PC-3 (cell line): ENCODE results near the gene CLIC4. TPM values are rescaled to one million over a fixed set of nuclear protein-coding genes. Genes with fewer than 3 reads are reported as not detected.

Source experiments
- ATAC-seq: fragments of 200-7000 bp; cut with Tn5 transposase; 2 replicates; pipeline ENCODE4 v1.9.1; 2020; ENCODE audit warnings: mild to moderate bottlenecking, moderate library complexity
- BruUV-seq: library from RNA; stranded (reverse); fragments of 400-500 nt; replicated peaks from 2 replicates; lab custom pipeline; 2021; lab: Mats Ljungman, UMichigan
- CTCF ChIA-PET: fragments of 300-600 bp; sonication (Branson Sonifier 250); formaldehyde crosslinking; loops from one replicate; lab custom pipeline; 2022; ENCODE audit warnings: antibody characterized with exemption; lab: Charles Lee
- POLR2A ChIA-PET: fragments of 300-600 bp; sonication (Branson Sonifier 250); formaldehyde crosslinking; loops from one replicate; lab custom pipeline; 2022; ENCODE audit warnings: antibody characterized with exemption; ENCODE audit not compliant: unreplicated experiment; lab: Charles Lee
- DNase-seq: peaks from one replicate; pipeline ENCODE4 v3.0.0-alpha.2; 2015
- H2AFZ ChIP-seq: fragments of 300-600 bp; sonication (generic); 2 replicates; pipeline ENCODE4 v1.6.0; 2016; ENCODE audit warnings: antibody characterized with exemption, low read length
- H3F3A ChIP-seq: fragments of 300-600 bp; sonication (generic); one replicate; pipeline ENCODE4 v1.6.0; 2017; ENCODE audit warnings: antibody characterized with exemption, low read length, control low read depth, mild to moderate bottlenecking; ENCODE audit not compliant: unreplicated experiment
- H3K27ac ChIP-seq: fragments of 300-600 bp; sonication (generic); 2 replicates; pipeline ENCODE4 v1.5.1; 2016; ENCODE audit warnings: mild to moderate bottlenecking, low read length
- H3K27me3 ChIP-seq: fragments of 300-600 bp; sonication (generic); 2 replicates; pipeline ENCODE4 v1.6.1; 2016; ENCODE audit warnings: low read length, mixed read lengths
- H3K36me3 ChIP-seq: fragments of 300-600 bp; sonication (generic); 2 replicates; pipeline ENCODE4 v1.6.1; 2016; ENCODE audit warnings: low read depth, mixed run types, low read length, mixed read lengths
- H3K4me1 ChIP-seq: fragments of 300-600 bp; sonication (generic); 2 replicates; pipeline ENCODE4 v1.5.1; 2016; ENCODE audit warnings: low read length; ENCODE audit not compliant: insufficient read depth
- H3K4me2 ChIP-seq: fragments of 300-600 bp; sonication (generic); 2 replicates; pipeline ENCODE4 v1.6.0; 2016; ENCODE audit warnings: low read length
- H3K4me3 ChIP-seq: fragments of 300-600 bp; sonication (generic); 2 replicates; pipeline ENCODE4 v1.5.1; 2016; ENCODE audit warnings: mild to moderate bottlenecking, low read length, mixed read lengths
- H3K79me2 ChIP-seq: fragments of 300-600 bp; sonication (generic); 2 replicates; pipeline ENCODE4 v1.6.1; 2017; ENCODE audit warnings: low read length, mixed read lengths
- H3K9ac ChIP-seq: fragments of 300-600 bp; sonication (generic); 2 replicates; pipeline ENCODE4 v1.6.0; 2016; ENCODE audit warnings: mild to moderate bottlenecking, low read length
- H3K9me2 ChIP-seq: fragments of 300-600 bp; sonication (generic); replicated peaks from 2 replicates; pipeline ENCODE4 v1.6.1; 2016; ENCODE audit warnings: mixed run types, low read length, mixed read lengths
- H3K9me3 ChIP-seq: fragments of 300-600 bp; sonication (generic); 2 replicates; pipeline ENCODE4 v1.6.1; 2016; ENCODE audit warnings: low read length, mixed read lengths
- H4K20me1 ChIP-seq: fragments of 300-600 bp; sonication (generic); 2 replicates; pipeline ENCODE4 v1.6.1; 2016; ENCODE audit warnings: low read length, mixed read lengths
- CTCF ChIP-seq: fragments of 300-600 bp; sonication (generic); conservative IDR thresholded peaks from 2 replicates; pipeline ENCODE4 v1.5.1; 2017; ENCODE audit warnings: antibody characterized with exemption, low read depth, mild to moderate bottlenecking, low read length
- EZH2 ChIP-seq: fragments of 300-600 bp; sonication (generic); IDR thresholded peaks from one replicate; pipeline ENCODE4 v1.6.1; 2017; ENCODE audit warnings: antibody characterized with exemption, mild to moderate bottlenecking, low read length; ENCODE audit not compliant: unreplicated experiment
- EZH2phosphoT487 ChIP-seq: fragments of 300-600 bp; sonication (generic); IDR thresholded peaks from 2 replicates; pipeline ENCODE4 v1.6.1; 2018; ENCODE audit warnings: mild to moderate bottlenecking, antibody characterized with exemption, low read length, borderline replicate concordance
- intact Hi-C: fragments of 100-400 bp; cut with micrococcal nuclease; formaldehyde crosslinking; loops from 2 replicates; pipeline ENCODE4 v1.9.0; 2023
- total RNA-seq: library from RNA; depleted of rRNA; stranded (reverse); fragments of >200 nt; gene quantifications from 2 replicates; pipeline ENCODE4 v1.2.3, GENCODE V29; 2014

The CLIC4 gene
- total RNA-seq, 1 experiment from 2014 or later = 57.6 TPM

GRCh38 chr1:24759492-24759891, 14.2 kb downstream of the CLIC4 start:
- H3K4me1 ChIP-seq = no peaks in the 10 kb centered on the region
- no peaks in the 10 kb centered on the region for H3K9me3 ChIP-seq
- H3F3A ChIP-seq = no peaks in the 10 kb centered on the region
- H3K36me3 ChIP-seq = no peaks in the 10 kb centered on the region
- no peak for ATAC-seq
- no peak overlapping the region for H2AFZ ChIP-seq
- H3K79me2 ChIP-seq = peaks cover 84% of the 10 kb centered on the region
- H3K9ac ChIP-seq = no peak overlapping the region
- H3K4me2 ChIP-seq = no peak overlapping the region
- H3K4me3 ChIP-seq = no peak overlapping the region
- H3K27me3 ChIP-seq = no peaks in the 10 kb centered on the region
- H4K20me1 ChIP-seq = 0 out of 2 replicates have a peak, but pooled peaks cover 9% of the 10 kb centered on the region
- TF ChIP-seq EZH2phosphoT487 (no peak), CTCF (no peak), EZH2 (no peak)
- H3K27ac ChIP-seq = no peak overlapping the region
- POLR2A ChIA-PET = no interaction called here
- intact Hi-C loops = no loop called here
- CTCF ChIA-PET = no interaction called here
- H3K9me2 ChIP-seq = no peaks in the 10 kb centered on the region
- BruUV-seq = no TSS peak
- DNase-seq = no peak

- DNase-seq (no peak), ATAC-seq (no peak)
- Histone ChIP-seq H3K9me3 (no peaks in the 10 kb centered on the region), H3K9ac (no peak overlapping the region), H3K36me3 (no peaks in the 10 kb centered on the region), H3K9me2 (no peaks in the 10 kb centered on the region), H2AFZ (no peak overlapping the region), H3K27me3 (no peaks in the 10 kb centered on the region), H3K27ac (no peak overlapping the region), H3K4me3 (no peak overlapping the region), H3K79me2 (peaks cover 80% of the 10 kb centered on the region), H3K4me1 (no peaks in the 10 kb centered on the region), H4K20me1 (0 out of 2 replicates have a peak, but pooled peaks cover 9% of the 10 kb centered on the region), H3K4me2 (no peak overlapping the region), H3F3A (no peaks in the 10 kb centered on the region)
- ChIA-PET CTCF (no interaction called here), POLR2A (no interaction called here)
- TF ChIP-seq CTCF (no peak), EZH2phosphoT487 (no peak), EZH2 (no peak)
- intact Hi-C loops = no loop called here
- no TSS peak for BruUV-seq
Observed at GRCh38 chr1:24761582-24761981, 16.3 kb downstream of the CLIC4 start.

GRCh38 chr1:24762133-24762676, 17.0 kb downstream of the CLIC4 start:
- POLR2A ChIA-PET = no interaction called here
- no peak for ATAC-seq
- Histone ChIP-seq H3K27me3 (no peaks in the 10 kb centered on the region), H3K4me2 (no peak overlapping the region), H4K20me1 (0 out of 2 replicates have a peak, but pooled peaks cover 9% of the 10 kb centered on the region), H2AFZ (no peak overlapping the region), H3K9me3 (no peaks in the 10 kb centered on the region), H3K79me2 (peaks cover 81% of the 10 kb centered on the region), H3K9ac (no peak overlapping the region), H3K27ac (no peak overlapping the region), H3F3A (no peaks in the 10 kb centered on the region), H3K4me3 (no peak overlapping the region), H3K9me2 (no peaks in the 10 kb centered on the region), H3K36me3 (no peaks in the 10 kb centered on the region), H3K4me1 (no peaks in the 10 kb centered on the region)
- DNase-seq = no peak
- no TSS peak for BruUV-seq
- CTCF ChIA-PET = no interaction called here
- TF ChIP-seq CTCF (no peak), EZH2phosphoT487 (no peak), EZH2 (no peak)
- intact Hi-C loops = no loop called here
